ENCODE measurements around the gene LRRFIP2. TPM values are rescaled to one million over a fixed set of nuclear protein-coding genes. Genes with fewer than 3 reads are reported as not detected.

The LRRFIP2 gene
- total RNA-seq (38.4 and 49.2 TPM in 2 replicates), polyA plus RNA-seq (8.6 and 15.0 TPM in 2 replicates), polyA minus RNA-seq (24.3 and 24.4 TPM in 2 replicates)
- 24.2 TPM for total RNA-seq (2013)

GRCh38 chr3:37174532-37175126, at the start of gene LRRFIP2:
TSS of gene LRRFIP2 (minus strand) at chr3:37174582. CDS start at chr3:37148983, 25,599 bp downstream.
- H3K4me1 ChIP-seq (ENCODE audit: control insufficient read depth in 2 of 2, insufficient read depth in 2 of 2, low read length in 2 of 2), result peaks cover 15 to 17% of the 10 kb centered on the region in 2 donors
- ChIA-PET POLR2A (interaction anchor here (0.9 kb wide), 1 partner anchor 34 kb away, joined by 3 read pairs; no protein-coding TSS in a partner anchor), CTCF (no interaction called here)
- Mint-ChIP-seq H3K27ac (peak within 1 kb of the TSS; percentile 86), H3K9me3 (ENCODE audit: insufficient read depth) (no peaks in the 10 kb centered on the region), H3K27me3 (no peaks in the 10 kb centered on the region), H3K4me3 (peak within 1 kb of the TSS; percentile 93), H3K4me1 (peaks cover 32% of the 10 kb centered on the region)
- ATAC-seq (ENCODE audit: low read depth), result no peak
- peak within 1 kb of the TSS; percentile 88 for H3K9ac ChIP-seq (ENCODE audit: low read length)
- H3K4me3 ChIP-seq (ENCODE audit: control extremely low read depth in 1 of 5, extremely low read depth in 1 of 5, insufficient read depth in 1 of 5, low read depth in 2 of 5, low read length in 4 of 5), result peak within 1 kb of the TSS; percentile 72 to 89 (median 85)
- H3K4me2 ChIP-seq (replicated peaks; ENCODE audit: low read depth, low read length, poor library complexity, severe bottlenecking), result peak within 1 kb of the TSS; percentile 90
- TF ChIP-seq EZH2 (IDR thresholded peaks at IDR 0.05; ENCODE audit: borderline replicate concordance, insufficient read depth, low read depth, low read length, poor library complexity, severe bottlenecking), result no peak
- no peak for TF ChIP-seq CTCF (IDR thresholded peaks at IDR 0.05)
- H4K20me1 ChIP-seq (ENCODE audit: control insufficient read depth, insufficient read depth, low read length, poor library complexity, severe bottlenecking), result peaks cover 5% of the 10 kb centered on the region
- H3K36me3 ChIP-seq (replicated peaks in 1 of 2; ENCODE audit: control extremely low read depth in 1 of 2, control insufficient read depth in 1 of 2, extremely low read depth in 1 of 2, insufficient read depth in 2 of 2, low read length in 1 of 2), result peaks cover 0 to 7% of the 10 kb centered on the region in 2 experiments
- peak within 1 kb of the TSS in 1 of 2 donors; percentile 78 for H3K27ac ChIP-seq (ENCODE audit: low read length in 2 of 2)
- DNase-seq, result peak; percentile 4
- intact Hi-C loops (cut with micrococcal nuclease), result no loop called here
- peaks cover 61% of the 10 kb centered on the region for H3K79me2 ChIP-seq (ENCODE audit: control insufficient read depth, insufficient read depth, low read length)
- WGBS (ENCODE audit: insufficient coverage), result no CpG with 5 or more reads among the region's 5 CpGs
- no peaks in the 10 kb centered on the region for H3K27me3 ChIP-seq (replicated peaks in 1 of 4; ENCODE audit: control extremely low read depth in 1 of 4, control insufficient read depth in 3 of 4, insufficient read depth in 4 of 4, low read length in 3 of 4)
- peak within 1 kb of the TSS; percentile 95 for H2AFZ ChIP-seq (ENCODE audit: insufficient read depth, low read depth, low read length, poor library complexity, severe bottlenecking)
- no peaks in the 10 kb centered on the region for H3K9me3 ChIP-seq (ENCODE audit: control extremely low read depth in 1 of 3, control insufficient read depth in 2 of 3, insufficient read depth in 1 of 3, low read length in 2 of 3)

- intact Hi-C loops (cut with micrococcal nuclease), result no loop called here
- H4K20me1 ChIP-seq (ENCODE audit: control insufficient read depth, insufficient read depth, low read length, poor library complexity, severe bottlenecking), result no peaks in the 10 kb centered on the region
- POLR2A ChIA-PET, result no interaction called here
- no peaks in the 10 kb centered on the region for H3K27me3 ChIP-seq (replicated peaks in 1 of 4; ENCODE audit: control extremely low read depth in 1 of 4, control insufficient read depth in 3 of 4, insufficient read depth in 4 of 4, low read length in 3 of 4)
- no peaks in the 10 kb centered on the region for H3K79me2 ChIP-seq (ENCODE audit: control insufficient read depth, insufficient read depth, low read length)
- ATAC-seq (ENCODE audit: low read depth) (no peak), DNase-seq (no peak)
- Mint-ChIP-seq H3K4me3 (no peak overlapping the region), H3K27ac (no peak overlapping the region), H3K4me1 (no peaks in the 10 kb centered on the region), H3K9me3 (ENCODE audit: insufficient read depth) (no peaks in the 10 kb centered on the region), H3K27me3 (peaks cover 11% of the 10 kb centered on the region)
- WGBS (ENCODE audit: insufficient coverage), result no CpG with 5 or more reads among the region's 1 CpG
- H3K4me1 ChIP-seq (ENCODE audit: control insufficient read depth in 2 of 2, insufficient read depth in 2 of 2, low read length in 2 of 2), result no peaks in the 10 kb centered on the region
- H3K9me3 ChIP-seq (ENCODE audit: control extremely low read depth in 1 of 3, control insufficient read depth in 2 of 3, insufficient read depth in 1 of 3, low read length in 2 of 3), result no peaks in the 10 kb centered on the region
- no peak overlapping the region for H3K4me2 ChIP-seq (replicated peaks; ENCODE audit: low read depth, low read length, poor library complexity, severe bottlenecking)
- CTCF ChIA-PET, result no interaction called here
- H3K27ac ChIP-seq (ENCODE audit: low read length in 2 of 2), result no peak overlapping the region
- no peak overlapping the region for H3K9ac ChIP-seq (ENCODE audit: low read length)
- no peak overlapping the region for H2AFZ ChIP-seq (ENCODE audit: insufficient read depth, low read depth, low read length, poor library complexity, severe bottlenecking)
- H3K36me3 ChIP-seq (replicated peaks in 1 of 2; ENCODE audit: control extremely low read depth in 1 of 2, control insufficient read depth in 1 of 2, extremely low read depth in 1 of 2, insufficient read depth in 2 of 2, low read length in 1 of 2), result no peaks in the 10 kb centered on the region
- no peak overlapping the region for H3K4me3 ChIP-seq (ENCODE audit: control extremely low read depth in 1 of 5, extremely low read depth in 1 of 5, insufficient read depth in 1 of 5, low read depth in 2 of 5, low read length in 4 of 5)
- TF ChIP-seq CTCF (IDR thresholded peaks at IDR 0.05) (no peak), EZH2 (IDR thresholded peaks at IDR 0.05; ENCODE audit: borderline replicate concordance, insufficient read depth, low read depth, low read length, poor library complexity, severe bottlenecking) (no peak)
Measured at GRCh38 chr3:37223576-37223975, 49.2 kb upstream of the LRRFIP2 start.

Measured in B cell (primary cell).